Fibroblast of lung (primary cell): ENCODE results near the gene MTHFD1. TPM values are rescaled to one million over a fixed set of nuclear protein-coding genes. Genes with fewer than 3 reads are reported as not detected.

Source experiments
- DNase-seq, 2 donors: peaks; one replicate each; pipeline versions ENCODE4 v3.0.0 to v3.0.0-alpha.2; 2010; ENCODE audit warnings: low read depth in 2 of 2
- H2AFZ ChIP-seq: 2 replicates; pipeline ENCODE4 v1.5.1; 2012; ENCODE audit warnings: low read length, control low read depth, inconsistent platforms
- H3K27ac ChIP-seq: 2 replicates; pipeline ENCODE4 v1.5.1; 2011; ENCODE audit warnings: low read length, control low read depth; ENCODE audit not compliant: insufficient read depth
- H3K27me3 ChIP-seq: 2 replicates; pipeline ENCODE4 v1.5.1; 2011; ENCODE audit warnings: mild to moderate bottlenecking, low read length; ENCODE audit not compliant: control insufficient read depth, insufficient read depth
- H3K36me3 ChIP-seq: 2 replicates; pipeline ENCODE4 v1.5.1; 2011; ENCODE audit warnings: low read length; ENCODE audit not compliant: control insufficient read depth, insufficient read depth
- H3K4me1 ChIP-seq: 2 replicates; pipeline ENCODE4 v1.5.1; 2011; ENCODE audit warnings: low read length; ENCODE audit not compliant: control insufficient read depth, insufficient read depth; ENCODE audit errors: extremely low read depth
- H3K4me2 ChIP-seq: 2 replicates; pipeline ENCODE4 v1.5.1; 2011; ENCODE audit warnings: low read length, control low read depth; ENCODE audit not compliant: insufficient read depth; ENCODE audit errors: extremely low read depth
- H3K4me3 ChIP-seq, 4 experiments: fragments of 200-600 bp in 1 of 4; sonication (generic) in 1 of 4; replicated peaks in 1 of 4; 2 replicates each; pipeline ENCODE4 v1.5.1; 2011 to 2016; ENCODE audit warnings: low read length in 4 of 4, low read depth in 3 of 4, mild to moderate bottlenecking in 3 of 4, control low read depth in 2 of 4, inconsistent platforms in 1 of 4, mixed read lengths in 1 of 4; ENCODE audit not compliant: insufficient read depth in 1 of 4; ENCODE audit errors: control extremely low read depth in 1 of 4
- H3K79me2 ChIP-seq: 2 replicates; pipeline ENCODE4 v1.5.1; 2012; ENCODE audit warnings: mild to moderate bottlenecking, low read length, inconsistent platforms; ENCODE audit not compliant: control insufficient read depth, insufficient read depth
- H3K9ac ChIP-seq: 2 replicates; pipeline ENCODE4 v1.5.1; 2011; ENCODE audit warnings: mild to moderate bottlenecking, low read length, control low read depth; ENCODE audit not compliant: insufficient read depth
- H3K9me3 ChIP-seq: 2 replicates; pipeline ENCODE4 v1.5.1; 2012; ENCODE audit warnings: low read depth, low read length; ENCODE audit not compliant: control insufficient read depth, insufficient read depth
- H4K20me1 ChIP-seq: 2 replicates; pipeline ENCODE4 v1.5.1; 2011; ENCODE audit warnings: low read length; ENCODE audit not compliant: control insufficient read depth, insufficient read depth; ENCODE audit errors: extremely low read depth
- CTCF ChIP-seq, 2 donors: IDR thresholded peaks in 1 of 2; conservative IDR thresholded peaks in 1 of 2; 1 replicate in 1 of 2; 2 replicates in 1 of 2; pipeline ENCODE4 v1.5.1; 2011 to 2012; ENCODE audit warnings: low read length in 2 of 2, control low read depth in 1 of 2, inconsistent platforms in 1 of 2, low read depth in 1 of 2, mild to moderate bottlenecking in 1 of 2
- EZH2 ChIP-seq: IDR thresholded peaks from 2 replicates; pipeline ENCODE4 v1.5.1; 2012; ENCODE audit warnings: low read length, control low read depth, mild to moderate bottlenecking; ENCODE audit errors: missing control alignments
- polyA plus RNA-seq, 2 donors: library from polyadenylated mRNA; depleted of rRNA in 1 of 2; stranded (reverse) in 1 of 2; unstranded in 1 of 2; fragments of >200 nt; gene quantifications; 2 replicates each; pipeline ENCODE4 v1.2.1, GENCODE V29; 2011 to 2012; ENCODE audit warnings: missing spikeins in 1 of 2
- total RNA-seq: library from RNA; depleted of rRNA; stranded (reverse); fragments of >200 nt; gene quantifications from 2 replicates; pipeline ENCODE4 v1.2.1, GENCODE V29; 2014

MTHFD1 gene
- total and polyA plus RNA-seq, 2 donors (not counting 1 experiment from before 2014, with no cell fraction given): 39.4 to 41.6 TPM

- no peak for TF ChIP-seq EZH2
- no peak for TF ChIP-seq CTCF (conservative IDR thresholded peaks at IDR 0.05 in 1 of 2, IDR thresholded peaks at IDR 0.05 in 1 of 2; ENCODE audit: low read depth in 1 of 2, low read length in 2 of 2)
- Histone ChIP-seq H3K4me3 (peak overlapping the region; percentile 82 to 93 (median 87)), H3K4me1 (peaks cover 5% of the 10 kb centered on the region), H3K36me3 (peaks cover 3% of the 10 kb centered on the region), H3K4me2 (peak overlapping the region; percentile 99), H3K27ac (peak overlapping the region; percentile 97), H2AFZ (peak overlapping the region; percentile 87), H3K9ac (peak overlapping the region; percentile 87), H3K9me3 (no peaks in the 10 kb centered on the region), H3K27me3 (no peaks in the 10 kb centered on the region), H3K79me2 (peaks cover 31% of the 10 kb centered on the region), H4K20me1 (no peaks in the 10 kb centered on the region)
- peak; percentile 32 to 34 for DNase-seq
These were observed 846 bp upstream of the MTHFD1 start for GRCh38 chr14:64387232-64387781.

- peak overlapping the region; percentile 61 for H3K9ac ChIP-seq
- H3K27ac ChIP-seq: peak overlapping the region; percentile 97
- no peaks in the 10 kb centered on the region for H3K9me3 ChIP-seq
- H3K79me2 ChIP-seq: peaks cover 36% of the 10 kb centered on the region
- peak; percentile 23 to 45 for DNase-seq
- H3K36me3 ChIP-seq: peaks cover 3% of the 10 kb centered on the region
- H2AFZ ChIP-seq: peak overlapping the region; percentile 97
- no peak for TF ChIP-seq CTCF (conservative IDR thresholded peaks at IDR 0.05 in 1 of 2, IDR thresholded peaks at IDR 0.05 in 1 of 2; ENCODE audit: low read depth in 1 of 2, low read length in 2 of 2)
- no peak for TF ChIP-seq EZH2
- H4K20me1 ChIP-seq: no peaks in the 10 kb centered on the region
- H3K4me2 ChIP-seq: peak overlapping the region; percentile 93
- H3K27me3 ChIP-seq: no peaks in the 10 kb centered on the region
- peak overlapping the region; percentile 80 to 93 (median 88) for H3K4me3 ChIP-seq
- H3K4me1 ChIP-seq: peaks cover 5% of the 10 kb centered on the region
These were observed 556 bp downstream of the MTHFD1 start for GRCh38 chr14:64388533-64389285.

- Histone ChIP-seq H3K27ac (no peak overlapping the region), H4K20me1 (no peaks in the 10 kb centered on the region), H3K27me3 (no peaks in the 10 kb centered on the region), H3K4me1 (peaks cover 5% of the 10 kb centered on the region), H3K9ac (no peak overlapping the region), H3K36me3 (peaks cover 3% of the 10 kb centered on the region), H3K9me3 (no peaks in the 10 kb centered on the region), H2AFZ (no peak overlapping the region), H3K4me3 (no peak overlapping the region), H3K79me2 (peaks cover 49% of the 10 kb centered on the region), H3K4me2 (no peak overlapping the region)
- DNase-seq: no peak
- TF ChIP-seq EZH2: no peak
- no peak for TF ChIP-seq CTCF (conservative IDR thresholded peaks at IDR 0.05 in 1 of 2, IDR thresholded peaks at IDR 0.05 in 1 of 2; ENCODE audit: low read depth in 1 of 2, low read length in 2 of 2)
These were observed 3.1 kb downstream of the MTHFD1 start for GRCh38 chr14:64391113-64391725.
